ENCODE results near the gene ELL.

ELL gene

GRCh38 chr19:18503971-18504885 is 17.6 kb downstream of the ELL start:
- no peak for DNase-seq

GRCh38 chr19:18503337-18503970 is 18.4 kb downstream of the ELL start:
- no peak for DNase-seq

GRCh38 chr19:18502638-18503294 is 19.1 kb downstream of the ELL start:
- no peak for DNase-seq

DNA sequence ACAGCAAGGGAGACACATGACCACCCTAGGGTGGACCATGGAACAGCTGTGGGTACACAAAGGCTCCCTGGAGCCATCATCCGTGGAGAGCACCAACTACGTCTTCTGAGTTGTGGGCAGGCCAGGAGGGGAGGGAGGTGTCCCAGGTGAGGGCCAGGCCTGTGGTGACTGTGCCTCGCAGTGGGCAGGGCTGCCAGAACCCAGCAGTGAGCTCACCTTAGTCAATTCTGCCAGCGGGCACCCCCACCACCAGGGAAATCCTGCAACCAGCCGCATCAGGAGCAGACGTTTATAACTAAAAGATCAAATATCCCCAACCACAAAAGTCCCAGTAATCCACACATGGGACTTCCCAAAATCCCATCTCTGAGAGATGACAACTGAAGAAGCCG is 19.6 kb downstream of the ELL start:
- no peak for DNase-seq

- no peak for DNase-seq
These were observed 20.0 kb downstream of the ELL start for GRCh38 chr19:18501832-18502231.

GRCh38 chr19:18501351-18501750 is 20.5 kb downstream of the ELL start:
- DNase-seq: no peak

DNA sequence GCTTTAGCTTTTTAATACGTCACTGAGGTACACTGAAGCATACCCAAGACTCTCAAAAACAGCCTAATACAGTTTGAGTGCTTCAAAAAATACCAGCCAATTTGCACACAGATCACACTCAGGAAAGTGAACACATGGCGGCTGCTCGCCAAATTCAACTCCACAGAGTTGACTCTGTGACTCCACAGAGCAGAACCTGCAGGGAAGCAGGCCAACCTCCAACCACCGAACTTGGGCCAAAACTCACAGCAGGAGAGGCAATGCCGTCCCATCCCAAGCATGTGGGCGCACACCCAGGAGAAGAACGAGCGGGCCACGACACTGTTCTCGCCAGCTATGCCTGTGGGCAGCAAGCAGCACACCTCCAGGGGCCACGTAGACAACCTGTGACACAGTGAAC is 21.1 kb downstream of the ELL start:
- DNase-seq: no peak

DNA sequence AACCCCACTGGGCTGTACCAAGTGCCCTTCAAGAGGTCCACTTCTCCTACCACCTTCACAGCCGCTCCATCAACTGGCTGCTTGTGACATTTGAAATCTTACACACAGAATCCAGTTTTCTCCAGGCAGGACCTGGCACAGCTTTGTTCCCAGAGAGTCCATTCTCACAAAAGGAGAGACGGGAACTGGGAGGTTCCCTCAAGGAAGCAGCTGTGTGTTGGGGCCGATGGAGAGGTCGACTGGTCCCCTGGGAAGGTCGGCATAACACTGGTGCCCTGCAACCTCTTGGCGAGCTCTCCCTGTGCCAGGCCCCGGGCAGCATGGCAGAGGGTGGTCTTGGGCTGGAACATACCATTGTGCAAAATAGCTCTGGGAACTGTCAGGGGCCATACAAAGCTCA is 21.5 kb downstream of the ELL start:
- DNase-seq: no peak

DNA sequence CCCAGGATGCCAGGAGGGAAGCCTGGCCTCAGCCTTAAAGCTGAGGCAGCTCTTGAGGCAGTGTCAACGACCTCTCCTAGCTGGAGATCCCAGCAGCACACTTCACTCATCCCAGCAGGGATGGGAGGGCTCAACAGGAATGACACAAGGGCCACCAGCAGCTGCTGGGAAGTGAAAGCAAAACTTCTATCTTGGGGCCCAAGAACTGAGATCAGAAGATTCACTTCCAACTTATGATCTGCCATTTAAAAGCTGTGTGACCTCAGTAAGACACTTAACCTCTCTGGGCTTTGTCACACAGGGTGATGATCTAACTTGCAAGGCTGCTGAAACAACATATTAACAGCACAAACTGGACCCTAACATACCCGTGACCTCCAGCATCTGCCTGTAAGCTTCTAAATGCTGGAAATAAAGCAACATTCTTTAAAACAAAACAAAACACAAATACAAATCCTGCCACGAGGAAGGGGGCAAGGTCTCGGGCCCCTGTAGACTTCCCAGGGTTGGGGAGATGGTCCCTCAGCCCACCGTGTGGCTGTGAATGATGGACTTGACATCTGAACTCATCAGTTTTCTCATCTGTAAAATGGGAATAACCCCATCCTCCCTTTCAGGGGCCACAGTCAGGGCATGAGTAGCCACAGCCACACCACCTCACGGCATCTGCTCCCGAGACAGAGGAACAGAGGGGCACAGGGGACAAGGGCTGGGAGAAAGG is 22.7 kb downstream of the ELL start:
- no peak for DNase-seq

GRCh38 chr19:18496980-18497256 is 25.0 kb downstream of the ELL start:
- no peak for DNase-seq

- DNase-seq: no peak
These were observed 25.5 kb downstream of the ELL start for GRCh38 chr19:18496167-18496979.

DNA sequence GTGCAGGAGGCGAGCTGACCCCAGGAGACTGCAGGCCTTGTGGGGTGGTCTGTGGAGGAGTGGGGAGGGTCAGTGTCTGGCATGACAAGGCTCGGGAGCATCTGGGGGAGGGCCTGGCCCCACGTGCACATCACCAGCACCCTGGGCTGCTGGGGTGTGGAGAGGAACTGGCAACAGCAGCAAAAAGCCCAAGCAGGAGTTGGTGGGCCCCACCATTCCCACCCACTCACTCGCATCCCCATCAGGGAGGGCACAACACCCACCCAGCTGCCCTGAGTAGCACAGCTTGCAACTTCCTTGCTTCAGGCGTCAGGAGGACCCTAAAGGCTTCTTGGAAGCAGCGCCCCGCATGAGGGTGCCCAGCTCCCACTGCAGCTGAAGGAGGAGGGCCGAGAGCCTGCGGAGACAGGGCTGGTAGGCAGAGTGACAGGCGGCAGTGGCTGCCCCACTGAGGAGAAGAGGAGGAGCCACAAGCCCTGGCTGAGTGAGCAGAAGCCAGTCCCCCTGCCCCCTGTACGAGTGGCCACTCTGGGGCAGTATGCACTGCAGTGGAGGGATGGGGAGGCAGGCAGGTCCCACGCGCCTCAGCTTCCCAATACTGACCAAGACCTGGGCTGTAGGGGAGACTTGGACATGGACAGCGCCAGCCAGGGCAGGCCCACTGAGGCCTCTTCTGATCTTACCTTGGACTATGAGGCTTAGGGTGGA is 26.5 kb downstream of the ELL start:
- no peak for DNase-seq

DNA sequence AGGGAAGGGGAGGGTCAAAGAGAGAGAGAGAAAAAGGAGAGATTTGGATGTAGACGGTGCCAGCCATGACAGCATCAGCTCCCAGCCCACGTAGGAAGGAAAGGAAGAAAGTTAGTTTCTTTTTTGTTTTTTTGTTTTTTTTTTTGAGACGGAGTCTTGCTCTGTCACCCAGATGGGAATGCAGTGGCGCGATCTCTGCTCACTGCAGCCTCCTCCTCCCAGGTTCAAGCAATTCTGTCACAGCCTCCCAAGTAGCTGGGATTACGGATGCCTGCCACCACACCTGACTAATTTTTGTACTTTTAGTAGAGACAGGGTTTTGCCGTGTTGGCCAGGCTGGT is 27.6 kb downstream of the ELL start:
- no peak for DNase-seq

DNA sequence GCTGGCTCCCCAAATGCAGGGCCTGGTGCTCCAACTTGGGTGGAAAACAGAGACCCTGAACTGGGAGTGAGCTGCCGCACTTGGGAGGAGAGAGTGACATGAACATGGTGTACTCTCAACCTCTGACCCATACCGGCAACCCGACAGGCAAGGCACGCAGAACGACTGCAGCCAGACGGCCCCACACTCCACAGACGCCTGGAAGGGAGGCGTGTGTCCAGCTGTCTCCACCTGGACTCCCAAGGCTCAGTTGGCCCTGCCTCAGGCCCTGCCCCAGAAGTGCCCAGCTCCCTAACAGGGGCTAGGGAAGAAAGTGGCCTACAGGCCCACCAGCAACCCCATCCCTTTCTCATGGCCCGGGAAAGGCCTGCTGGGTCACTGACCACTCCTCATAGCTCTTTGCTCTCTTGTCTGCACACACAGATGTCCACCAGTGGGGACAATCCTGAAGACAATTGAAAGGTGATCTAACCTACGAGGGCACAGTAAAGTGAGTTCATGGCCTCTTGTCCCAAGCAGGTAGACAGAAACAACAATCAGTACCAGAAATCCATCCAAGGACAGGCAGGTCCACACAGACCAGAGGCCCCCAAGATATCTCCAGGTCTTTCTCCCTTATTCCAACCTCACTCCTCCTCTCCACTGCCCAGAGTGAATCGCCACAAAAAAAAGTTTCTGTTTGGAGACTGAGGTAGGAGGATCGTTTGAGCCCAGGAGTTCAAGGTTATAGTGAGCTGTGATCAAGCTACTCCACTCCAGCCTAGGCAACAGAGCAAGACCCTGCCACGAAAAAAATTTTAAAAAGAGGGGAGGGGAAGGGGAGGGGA is 28.2 kb downstream of the ELL start:
- DNase-seq: no peak

- no peak for DNase-seq
These were observed 29.6 kb downstream of the ELL start for GRCh38 chr19:18491995-18492953.

GRCh38 chr19:18490728-18491127 is 31.1 kb downstream of the ELL start:
- no peak for DNase-seq

DNA sequence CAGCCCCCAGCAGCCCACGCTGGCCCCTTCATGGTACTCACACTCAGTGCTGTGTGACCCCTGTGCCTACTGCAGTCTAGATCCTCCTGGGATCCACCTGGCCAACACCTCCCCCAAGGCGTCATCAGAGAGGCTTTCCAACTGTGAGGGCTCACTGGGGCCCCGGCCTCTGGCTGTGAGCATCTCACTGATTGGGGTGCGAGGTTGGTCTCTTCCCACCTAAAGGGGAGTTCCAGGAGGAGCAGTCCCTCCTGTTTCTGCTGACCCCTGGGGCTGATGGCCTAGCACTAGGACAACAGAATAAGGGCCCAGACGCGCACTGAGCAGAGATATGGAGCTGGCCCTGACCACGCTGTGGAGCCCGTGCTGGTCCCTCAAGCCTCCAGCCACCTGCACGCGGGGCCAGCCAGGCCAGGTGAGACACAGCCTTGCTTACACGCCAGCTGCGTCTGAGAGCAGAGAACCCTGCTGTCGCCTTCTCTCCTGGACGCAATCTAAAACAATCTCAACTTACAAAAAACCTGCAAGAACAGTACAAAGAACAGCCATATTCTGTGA is 32.2 kb downstream of the ELL start:
- DNase-seq: no peak

DNA sequence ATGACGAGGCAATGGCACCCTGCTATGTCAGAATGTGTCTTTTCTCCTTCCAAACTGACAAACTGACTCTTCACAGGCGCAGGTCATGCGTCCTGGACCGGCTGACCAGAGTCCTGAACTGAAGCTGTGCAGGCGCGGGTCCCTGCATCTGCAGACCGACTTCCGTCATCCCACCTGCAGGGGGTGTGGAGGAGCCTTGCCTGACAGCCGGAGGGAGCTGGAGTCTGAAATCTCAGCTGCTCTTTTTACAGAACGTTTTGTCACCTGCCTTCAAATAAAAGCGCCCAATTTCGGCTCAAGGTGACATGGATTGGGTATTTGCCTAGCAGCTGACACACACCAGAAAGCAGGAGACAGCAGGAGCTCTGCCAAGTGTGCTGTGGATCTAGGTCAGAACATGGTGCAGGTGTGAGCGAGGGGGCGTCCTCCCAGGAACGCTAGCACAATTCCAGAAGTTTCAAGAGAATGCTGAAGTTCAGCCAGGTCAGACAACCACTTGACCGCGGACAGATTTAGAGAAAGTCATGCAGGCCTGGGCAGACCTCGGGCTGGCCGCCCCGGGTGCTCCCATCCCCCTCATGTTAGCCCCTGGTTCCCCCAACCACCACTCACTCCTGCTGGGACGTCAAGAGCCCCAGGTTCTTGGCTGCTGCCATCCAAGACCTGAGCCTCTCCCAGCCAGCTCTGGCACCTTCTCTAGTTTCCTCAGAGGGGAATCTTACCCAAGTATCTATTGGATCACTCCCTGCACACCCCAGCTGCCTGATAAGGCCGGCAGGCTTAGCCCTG is 32.8 kb downstream of the ELL start:
- DNase-seq: no peak

GRCh38 chr19:18488403-18488723 is 33.5 kb downstream of the ELL start:
- no peak for DNase-seq
